ENCODE measurements around the gene CNIH2.
"Not testable (repeated sequence)": the region's sequence is repeated elsewhere in the genome, so short reads cannot be mapped to it uniquely, and the experiment has no call there.

The CNIH2 gene

GRCh38 chr11:66292543-66293332 is 14.8 kb downstream of the CNIH2 start:
- DNase-seq = no peak

GRCh38 chr11:66293352-66293751 is 15.4 kb downstream of the CNIH2 start:
- DNase-seq = no peak

GRCh38 chr11:66293777-66294625 is 16.0 kb downstream of the CNIH2 start:
- DNase-seq = no peak

GRCh38 chr11:66294626-66295620 is 16.9 kb downstream of the CNIH2 start:
- DNase-seq = no peak

GRCh38 chr11:66297610-66298009 is 19.6 kb downstream of the CNIH2 start:
- no peak for DNase-seq

- no peak for DNase-seq
These were observed 21.2 kb downstream of the CNIH2 start for GRCh38 chr11:66299186-66299585.

- DNase-seq = no peak
These were observed 24.7 kb downstream of the CNIH2 start for GRCh38 chr11:66302656-66303055.

- DNase-seq = no peak
These were observed 31.5 kb downstream of the CNIH2 start for GRCh38 chr11:66309475-66309874.

GRCh38 chr11:66310324-66310723 is 32.3 kb downstream of the CNIH2 start:
- no peak for DNase-seq

- not testable (repeated sequence) for DNase-seq
These were observed 32.9 kb downstream of the CNIH2 start for GRCh38 chr11:66310803-66311440.

- DNase-seq = no peak
These were observed 33.5 kb downstream of the CNIH2 start for GRCh38 chr11:66311470-66311964.

- DNase-seq = peak; percentile 61
These were observed 34.1 kb downstream of the CNIH2 start for GRCh38 chr11:66311965-66312548.

GRCh38 chr11:66312549-66313320 is 34.8 kb downstream of the CNIH2 start:
- peak; percentile 37 for DNase-seq

- no peak for DNase-seq
These were observed 35.6 kb downstream of the CNIH2 start for GRCh38 chr11:66313321-66314185.

GRCh38 chr11:66314186-66314501 is 36.2 kb downstream of the CNIH2 start:
- DNase-seq = no peak

GRCh38 chr11:66314561-66315497 is 36.9 kb downstream of the CNIH2 start:
- no peak for DNase-seq

- DNase-seq = no peak
These were observed 37.5 kb downstream of the CNIH2 start for GRCh38 chr11:66315498-66315885.

- no peak for DNase-seq
These were observed 38.2 kb downstream of the CNIH2 start for GRCh38 chr11:66315921-66316811.
